HEK293 (cell line): ENCODE results near the gene TPPP3.

Source experiments
- CTCF ChIP-seq: fragments of 450-650 bp; formaldehyde crosslinking; IDR thresholded peaks from 2 replicates; pipeline ENCODE4 v1.5.1; 2016; ENCODE audit warnings: missing biosample characterization, missing genetic modification characterization
- PBX3 ChIP-seq: sonication (generic); formaldehyde crosslinking; IDR thresholded peaks from 2 replicates; pipeline ENCODE4 v1.8.1; 2022; ENCODE audit warnings: mild to moderate bottlenecking, moderate library complexity, missing genetic modification reagents
- TCF7L2 ChIP-seq: IDR thresholded peaks from 2 replicates; pipeline ENCODE4 v1.6.1; 2011; ENCODE audit warnings: low read depth, mild to moderate bottlenecking, inconsistent platforms, low read length, moderate library complexity, borderline replicate concordance
- ZBTB1 ChIP-seq: fragments of 450-650 bp; formaldehyde crosslinking; IDR thresholded peaks from 2 replicates; pipeline ENCODE4 v1.5.1; 2016; ENCODE audit warnings: missing biosample characterization, missing genetic modification characterization
- ZBTB11 ChIP-seq: fragments of 450-650 bp; formaldehyde crosslinking; conservative IDR thresholded peaks from 2 replicates; pipeline ENCODE4 v1.5.1; 2016; ENCODE audit warnings: low read depth, missing biosample characterization, missing genetic modification characterization
- ZBTB49 ChIP-seq: fragments of 450-650 bp; formaldehyde crosslinking; IDR thresholded peaks from 2 replicates; pipeline ENCODE4 v1.5.1; 2016; ENCODE audit warnings: missing biosample characterization, missing genetic modification characterization, low read depth
- ZFP41 ChIP-seq: fragments of 450-650 bp; formaldehyde crosslinking; IDR thresholded peaks from 2 replicates; pipeline ENCODE4 v1.5.1; 2016; ENCODE audit warnings: missing biosample characterization, missing genetic modification characterization, borderline replicate concordance
- ZNF121 ChIP-seq: fragments of 450-650 bp; formaldehyde crosslinking; IDR thresholded peaks from 2 replicates; pipeline ENCODE4 v1.5.1; 2016; ENCODE audit warnings: missing biosample characterization, missing genetic modification characterization
- ZNF221 ChIP-seq: fragments of 450-650 bp; formaldehyde crosslinking; IDR thresholded peaks from 2 replicates; pipeline ENCODE4 v1.5.1; 2017; ENCODE audit warnings: missing biosample characterization, missing genetic modification characterization, borderline replicate concordance
- ZNF423 ChIP-seq: fragments of 450-650 bp; formaldehyde crosslinking; IDR thresholded peaks from 2 replicates; pipeline ENCODE4 v1.5.1; 2016; ENCODE audit warnings: missing biosample characterization, missing genetic modification characterization
- ZNF449 ChIP-seq: fragments of 450-650 bp; formaldehyde crosslinking; IDR thresholded peaks from 2 replicates; pipeline ENCODE4 v1.5.1; 2017; ENCODE audit warnings: missing biosample characterization, mild to moderate bottlenecking, missing genetic modification characterization, moderate library complexity
- ZNF747 ChIP-seq: fragments of 450-650 bp; formaldehyde crosslinking; IDR thresholded peaks from 2 replicates; pipeline ENCODE4 v1.5.1; 2016; ENCODE audit warnings: missing biosample characterization, missing genetic modification characterization
- ZNF768 ChIP-seq: fragments of 450-650 bp; formaldehyde crosslinking; IDR thresholded peaks from 2 replicates; pipeline ENCODE4 v1.5.1; 2018; ENCODE audit warnings: missing biosample characterization, mild to moderate bottlenecking, missing genetic modification characterization

- no peak for TF ChIP-seq CTCF (tag by site-specific recombination)
- TF ChIP-seq ZBTB49 (tag by site-specific recombination), result no peak
- TF ChIP-seq PBX3 (CRISPR knock-in tag), result no peak
- no peak for TF ChIP-seq ZBTB1 (tag by site-specific recombination)
- TF ChIP-seq TCF7L2, result no peak
- no peak for TF ChIP-seq ZBTB11
- no peak for TF ChIP-seq ZNF221
- no peak for TF ChIP-seq ZNF768 (tag by site-specific recombination)
- TF ChIP-seq ZNF121 (tag by site-specific recombination), result no peak
- no peak for TF ChIP-seq ZNF423 (tag by site-specific recombination)
- no peak for TF ChIP-seq ZNF449 (tag by site-specific recombination)
- no peak for TF ChIP-seq ZFP41
- TF ChIP-seq ZNF747 (tag by site-specific recombination), result no peak
These were observed 6.0 kb upstream of the TPPP3 start for GRCh38 chr16:67399218-67399733.
